DMS 273 (cell line): ENCODE data around the gene SSBP3.
"Not testable (repeated sequence)": the region's sequence is repeated elsewhere in the genome, so short reads cannot be mapped to it uniquely, and the experiment has no call there.

Source experiments
- DNase-seq: peaks from one replicate; lab custom pipeline; 2025; ENCODE audit not compliant: unreplicated experiment; lab: John Stamatoyannopoulos, UW

The SSBP3 gene

DNA sequence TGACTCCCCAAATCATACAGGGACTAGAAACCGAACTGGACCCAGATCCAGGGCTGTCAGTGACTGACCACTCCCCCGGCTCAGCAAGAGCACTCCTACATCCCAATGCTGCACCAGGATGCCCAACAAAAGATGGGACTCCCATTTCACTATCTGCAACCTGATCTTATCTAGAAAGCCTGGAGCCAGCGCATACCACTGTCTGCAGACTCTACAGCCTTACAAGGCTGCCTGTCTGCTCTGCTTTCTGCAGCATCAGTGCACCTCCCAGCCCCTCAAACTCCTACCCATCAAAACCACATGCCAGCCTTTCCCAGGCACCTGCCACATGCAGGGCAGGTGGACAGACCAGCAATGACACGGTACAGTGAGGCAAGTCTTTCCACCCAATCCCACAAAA is 52.2 kb downstream of the SSBP3 start:
- no peak for DNase-seq

DNA sequence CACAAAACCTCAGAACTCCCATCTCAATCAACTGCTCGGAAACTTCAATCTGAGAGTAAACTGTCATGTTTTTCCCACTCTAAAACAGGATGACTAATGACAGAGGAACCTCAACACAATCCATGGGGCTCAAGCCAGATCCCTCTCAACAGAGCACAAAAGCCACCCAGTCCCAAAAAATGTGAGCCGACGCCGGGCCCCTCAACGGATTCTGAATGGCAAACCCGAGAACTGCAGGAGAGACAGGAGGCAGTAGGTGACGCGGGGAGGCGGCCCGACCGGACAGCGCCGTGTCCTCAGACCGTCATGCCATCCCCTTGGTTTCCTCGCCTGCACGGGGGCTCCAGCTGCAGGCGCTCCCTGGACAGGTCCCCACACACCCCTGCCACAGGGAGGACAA is 53.4 kb downstream of the SSBP3 start:
- no peak for DNase-seq

DNA sequence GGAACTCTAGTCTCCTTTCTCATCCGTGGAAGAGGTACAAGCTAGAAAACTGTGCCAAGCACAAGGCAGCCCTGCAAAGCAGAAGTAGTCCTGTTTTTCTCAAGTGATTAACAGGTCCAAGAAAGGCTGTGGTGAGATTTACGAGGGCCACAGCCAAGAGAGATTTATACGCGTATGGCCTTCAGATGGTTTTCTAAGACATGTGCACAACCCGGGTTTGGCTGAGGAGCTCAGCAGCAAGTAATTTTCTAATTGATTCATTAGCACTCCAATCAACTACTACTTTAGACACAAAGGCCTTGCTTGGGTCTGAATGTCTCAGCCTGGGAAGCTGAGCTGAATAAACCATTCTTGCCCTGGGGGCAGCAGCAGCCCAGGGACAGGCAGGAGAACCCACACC is 55.8 kb downstream of the SSBP3 start:
- DNase-seq: no peak

DNA sequence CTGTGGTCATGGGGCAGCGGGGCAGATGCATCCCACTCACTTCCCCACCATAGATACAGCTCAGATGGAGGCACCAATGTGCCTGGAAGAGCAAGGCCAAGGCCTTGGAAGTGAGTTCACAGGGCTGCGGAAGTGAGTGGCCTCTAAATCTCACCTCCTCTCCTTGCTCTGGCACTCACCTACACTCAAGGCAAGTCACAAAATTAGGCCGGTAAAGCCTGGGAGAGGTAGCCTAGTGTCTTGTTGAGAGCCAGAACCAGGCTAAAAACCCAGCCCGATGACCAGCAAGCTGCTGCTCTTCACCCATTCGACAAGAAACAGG is 57.5 kb downstream of the SSBP3 start:
- no peak for DNase-seq

DNA sequence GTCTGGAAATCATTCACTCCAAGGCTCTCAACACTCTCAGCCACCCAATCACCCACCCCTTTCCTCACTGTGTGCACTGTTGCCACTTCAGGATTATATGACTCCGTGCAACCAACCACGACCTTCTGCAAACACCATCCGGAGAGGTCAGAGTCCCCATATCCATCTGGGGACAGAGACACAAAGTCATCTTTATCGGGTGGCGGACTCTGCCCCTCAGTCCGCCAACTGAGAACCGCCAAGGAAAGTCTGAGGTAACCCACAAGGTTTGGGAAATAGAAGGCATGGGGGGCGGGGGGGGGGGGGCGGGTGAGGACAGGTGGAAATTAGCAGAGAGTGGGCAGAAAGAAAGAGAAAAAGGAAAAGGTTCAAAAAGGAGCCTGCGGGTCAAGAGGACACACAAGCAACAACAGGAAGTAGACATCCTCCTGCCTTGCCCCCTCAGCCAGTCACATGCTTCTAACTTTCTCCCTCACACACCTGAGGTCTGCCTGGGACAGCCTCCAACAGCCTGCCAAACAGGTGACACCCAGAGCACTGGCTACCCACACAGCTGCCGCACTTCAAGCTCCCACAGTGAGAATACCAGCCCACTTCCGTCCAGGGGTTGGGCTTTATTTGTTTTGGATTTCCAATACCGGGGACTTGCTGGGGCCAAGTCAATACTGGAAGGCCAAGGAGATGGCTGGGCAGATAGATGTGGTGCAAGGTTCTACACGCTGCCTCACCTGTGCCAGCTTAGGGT is 58.1 kb downstream of the SSBP3 start:
- DNase-seq: no peak

DNA sequence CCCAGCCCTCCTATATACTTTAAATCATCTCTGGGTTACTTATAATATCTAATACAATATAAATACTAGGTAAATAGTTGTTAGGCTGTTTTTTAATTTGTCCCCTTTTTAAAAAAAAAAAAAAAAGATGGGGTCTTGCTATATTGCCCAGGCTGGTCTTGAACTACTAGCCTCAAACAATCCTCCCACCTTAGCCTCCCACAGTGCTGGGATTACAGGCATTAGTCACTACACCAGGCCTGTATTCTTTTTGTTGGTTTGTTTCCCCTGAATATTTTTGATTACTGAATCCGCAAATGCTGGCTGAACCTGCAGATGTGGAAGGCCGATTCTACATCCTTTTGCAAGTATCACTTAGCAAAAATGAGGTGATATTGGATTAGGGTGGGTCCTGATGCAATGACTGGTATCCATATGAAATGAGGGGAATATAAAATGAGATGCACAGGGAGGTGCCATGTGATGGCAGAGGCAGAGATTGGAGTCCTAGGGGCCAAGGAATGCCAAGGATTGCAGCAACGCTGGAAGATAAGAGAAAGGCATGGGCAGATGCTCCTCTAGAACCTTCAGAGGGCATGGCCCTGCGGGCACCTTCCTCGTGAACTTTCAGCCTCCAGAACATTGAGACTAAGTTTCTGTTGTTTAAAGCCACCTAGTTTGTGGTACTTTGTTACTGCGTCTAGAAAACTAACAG is 58.8 kb downstream of the SSBP3 start:
- DNase-seq: no peak

DNA sequence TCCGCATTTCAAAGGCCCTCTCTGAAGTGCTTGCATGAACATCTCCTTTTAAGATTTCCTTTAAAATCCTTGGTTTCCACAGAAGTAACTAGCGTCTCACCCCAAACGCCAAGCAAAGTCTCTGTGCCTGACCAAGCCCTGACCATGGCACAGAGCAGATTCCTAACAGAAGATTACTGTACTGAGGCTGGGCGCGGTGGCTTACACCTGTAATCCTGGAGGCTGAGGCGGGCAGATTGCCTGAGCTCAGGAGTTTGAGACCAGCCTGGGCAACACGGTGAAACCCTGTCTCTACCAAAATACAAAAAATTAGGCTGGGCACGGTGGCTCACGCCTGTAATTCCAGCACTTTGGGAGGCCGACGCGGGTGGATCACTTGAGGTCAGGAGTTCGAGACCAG is 60.6 kb downstream of the SSBP3 start:
- not testable (repeated sequence) for DNase-seq

DNA sequence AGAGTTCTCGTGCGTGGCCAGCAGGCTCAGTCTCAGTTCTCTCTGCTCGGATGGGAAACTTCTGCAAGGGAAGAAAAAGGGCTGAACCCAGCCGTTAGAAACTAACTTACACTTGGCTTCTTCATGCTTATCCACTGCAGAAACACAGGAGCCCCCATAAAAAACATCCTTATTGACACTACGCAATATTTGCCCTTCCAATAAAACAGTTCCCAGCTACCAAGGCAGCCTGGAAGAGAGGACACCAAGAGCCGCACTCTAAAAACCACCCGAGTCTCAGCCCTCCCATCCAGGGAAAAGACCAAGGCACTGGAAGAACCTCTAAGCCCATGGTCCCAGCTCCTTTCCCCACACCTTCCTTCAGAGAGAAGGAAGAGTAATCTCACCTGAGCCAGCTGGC is 61.1 kb downstream of the SSBP3 start:
- no peak for DNase-seq

DNA sequence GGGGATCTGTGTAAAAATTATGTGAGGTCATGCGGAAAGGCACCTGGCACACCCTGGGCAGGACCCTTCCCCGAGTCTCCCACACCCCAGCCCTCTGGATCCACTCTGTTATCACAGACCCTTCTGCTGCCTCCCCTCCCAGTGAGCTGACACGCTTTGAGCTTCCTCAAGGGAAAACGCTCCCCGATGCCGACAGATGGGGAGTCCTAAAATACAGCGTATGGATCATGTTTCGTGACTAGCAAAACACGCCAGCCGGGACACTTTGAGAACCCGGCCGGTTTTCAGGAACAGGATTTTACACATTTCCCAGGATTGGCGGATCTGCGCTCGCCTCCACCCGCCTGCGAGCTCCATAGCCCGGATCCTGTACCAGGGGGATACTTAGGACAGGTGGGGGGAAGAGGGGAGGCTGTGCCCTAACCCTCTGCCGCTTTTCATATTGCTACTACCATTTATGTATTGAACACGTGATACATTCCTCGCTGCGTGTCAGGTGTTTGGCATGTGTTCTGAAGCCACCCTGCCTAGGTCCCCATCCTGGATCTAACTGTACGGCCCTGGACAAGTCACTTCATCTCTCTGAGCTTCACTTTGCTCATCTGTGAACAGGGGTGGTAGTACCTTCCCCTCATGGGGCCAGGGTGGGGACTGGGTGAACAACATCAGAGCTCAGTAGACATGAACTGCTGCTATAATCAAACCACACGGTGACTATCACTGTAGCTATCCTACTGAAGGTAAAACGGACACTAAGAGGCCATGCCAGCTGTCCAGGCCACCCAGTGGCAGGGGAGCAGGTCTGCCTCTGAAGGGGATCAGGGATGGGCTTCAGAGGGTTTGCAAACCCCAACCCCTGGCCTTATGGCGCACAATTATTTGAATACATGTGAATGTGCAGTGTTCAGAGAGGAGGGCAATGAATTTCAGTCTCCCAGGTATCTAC is 63.2 kb downstream of the SSBP3 start:
- DNase-seq: peak; percentile 99

DNA sequence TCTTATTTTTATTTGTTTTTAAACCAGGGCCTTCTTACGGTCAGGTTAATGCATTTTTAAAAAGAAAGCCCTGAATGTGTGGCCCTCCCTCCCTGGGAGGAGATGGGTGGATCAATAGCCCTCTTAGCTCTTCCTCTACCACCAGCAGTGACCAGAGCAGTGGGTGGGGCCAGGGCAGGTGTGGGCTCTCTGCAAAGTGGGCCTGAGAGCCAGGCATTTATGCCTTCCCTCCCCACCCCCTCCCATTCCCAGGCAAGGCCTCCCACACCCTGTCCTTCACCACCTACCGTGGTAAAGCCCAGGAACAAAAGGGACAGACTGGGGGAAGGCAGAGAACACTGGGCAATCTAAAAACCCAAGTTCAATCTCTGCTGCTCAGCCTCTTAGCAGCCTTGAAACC is 63.9 kb downstream of the SSBP3 start:
- peak; percentile 86 for DNase-seq

DNA sequence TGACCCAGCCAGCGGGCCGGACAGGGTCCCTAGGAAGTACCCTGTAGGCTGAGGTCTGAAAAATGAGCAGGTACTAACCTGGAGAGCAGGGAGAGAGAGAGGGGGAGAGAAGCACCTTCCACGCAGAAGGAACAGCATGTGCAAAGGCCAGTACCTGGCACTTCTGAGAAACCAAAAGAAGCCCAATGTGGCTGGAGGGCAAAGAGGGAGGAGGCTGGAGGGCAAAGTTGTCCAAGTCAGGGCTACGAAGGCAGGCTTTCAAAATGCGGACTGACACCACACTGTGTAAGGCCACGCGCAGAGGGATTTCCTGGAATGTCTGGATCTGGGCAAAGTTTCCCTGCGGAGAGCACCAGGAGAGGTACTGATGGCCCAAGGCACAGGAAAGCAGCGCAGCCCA is 64.4 kb downstream of the SSBP3 start:
- no peak for DNase-seq

DNA sequence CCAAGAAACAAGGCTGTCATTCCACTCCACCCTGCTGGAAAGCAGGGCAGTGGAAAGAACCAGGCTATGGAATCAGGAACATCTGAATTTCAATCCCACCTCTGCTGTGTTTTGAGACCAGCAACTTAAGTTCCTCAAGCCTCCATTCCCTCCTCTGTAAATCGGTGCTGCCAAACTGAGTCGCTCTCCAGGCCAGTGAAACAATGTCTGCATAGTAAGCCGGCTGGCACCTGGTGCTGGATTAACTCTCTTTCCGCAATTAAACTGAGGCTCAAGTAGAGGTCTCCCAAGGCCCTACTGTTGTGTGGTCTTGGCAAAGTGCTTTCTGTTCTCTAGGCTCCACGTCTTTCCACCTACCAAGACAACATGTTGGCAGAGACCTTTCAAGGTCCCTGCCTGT is 65.3 kb downstream of the SSBP3 start:
- DNase-seq: peak; percentile 65

DNA sequence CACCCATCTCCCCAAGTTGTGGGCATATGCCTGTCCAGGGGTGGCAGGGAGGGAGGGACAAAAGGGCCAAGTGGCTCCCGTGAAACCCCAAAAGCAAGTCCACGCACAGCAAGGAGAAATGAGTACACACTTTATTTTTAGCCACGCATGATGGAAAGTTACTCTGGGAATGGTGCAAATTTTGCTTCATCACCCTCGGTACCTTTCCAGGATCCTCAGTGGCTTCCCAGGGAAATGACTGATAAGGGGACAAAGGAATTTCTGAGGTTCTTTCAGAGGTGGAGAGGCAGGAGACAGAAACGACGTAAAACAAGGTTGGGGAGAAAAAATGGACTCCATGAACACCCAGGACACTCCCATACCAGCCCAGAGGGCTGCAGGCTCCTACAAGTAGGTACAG is 65.8 kb downstream of the SSBP3 start:
- DNase-seq: no peak

DNA sequence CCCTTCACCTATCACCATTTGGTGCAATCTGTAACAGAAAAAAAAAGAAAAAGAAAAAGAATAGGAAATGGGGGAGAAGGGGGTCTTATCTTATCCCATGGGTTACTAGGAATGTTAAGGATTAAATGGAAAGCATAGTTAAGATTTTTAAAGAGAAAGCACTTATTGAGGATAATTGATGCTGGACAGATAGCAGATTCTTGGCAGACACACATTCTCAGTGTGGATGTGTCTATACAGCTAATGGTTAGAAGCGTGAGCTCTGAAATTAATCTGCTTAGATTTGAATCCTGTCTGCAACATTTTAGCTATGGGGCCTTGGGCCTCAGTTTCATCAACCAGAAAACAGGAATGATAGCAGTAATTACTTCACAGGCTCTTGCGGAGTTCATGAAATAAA is 67.1 kb downstream of the SSBP3 start:
- no peak for DNase-seq

DNA sequence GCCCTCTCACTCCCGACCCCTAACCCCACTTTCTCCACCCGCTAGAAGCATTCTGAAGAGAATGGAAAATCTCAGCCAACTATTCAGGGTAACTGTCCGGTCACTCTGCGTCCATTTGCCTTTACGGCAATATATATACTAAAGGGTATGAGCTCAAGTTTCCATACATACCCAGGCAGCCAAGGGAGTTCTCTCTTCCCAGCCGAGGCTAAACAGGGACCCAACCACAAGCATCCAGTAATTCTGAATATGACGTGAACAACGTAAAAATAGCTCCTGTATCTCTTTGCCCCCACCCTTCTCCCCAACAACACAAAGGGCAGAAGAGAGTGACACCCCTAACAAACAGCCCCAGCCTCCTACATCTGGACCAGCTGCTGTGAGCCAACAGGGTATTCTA is 67.7 kb downstream of the SSBP3 start:
- DNase-seq: no peak

DNA sequence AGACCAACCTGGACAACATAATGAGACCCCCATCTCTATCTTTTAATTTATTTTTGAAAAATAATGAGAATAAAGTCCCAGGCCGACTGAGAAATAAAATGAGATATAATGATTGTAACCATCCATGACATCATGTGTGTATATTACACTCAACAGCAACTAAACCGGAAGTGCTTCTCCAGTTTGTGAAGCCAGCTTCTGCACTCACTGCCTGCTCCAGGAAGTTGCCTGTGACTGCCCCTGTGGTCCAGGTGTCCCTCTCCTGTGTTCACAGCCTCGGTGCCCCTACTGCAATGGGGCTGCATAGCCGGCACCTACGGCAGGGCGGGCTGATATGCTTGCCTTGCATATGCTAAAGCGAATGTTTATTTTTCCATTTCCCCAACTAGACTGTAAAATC is 68.3 kb downstream of the SSBP3 start:
- no peak for DNase-seq

DNA sequence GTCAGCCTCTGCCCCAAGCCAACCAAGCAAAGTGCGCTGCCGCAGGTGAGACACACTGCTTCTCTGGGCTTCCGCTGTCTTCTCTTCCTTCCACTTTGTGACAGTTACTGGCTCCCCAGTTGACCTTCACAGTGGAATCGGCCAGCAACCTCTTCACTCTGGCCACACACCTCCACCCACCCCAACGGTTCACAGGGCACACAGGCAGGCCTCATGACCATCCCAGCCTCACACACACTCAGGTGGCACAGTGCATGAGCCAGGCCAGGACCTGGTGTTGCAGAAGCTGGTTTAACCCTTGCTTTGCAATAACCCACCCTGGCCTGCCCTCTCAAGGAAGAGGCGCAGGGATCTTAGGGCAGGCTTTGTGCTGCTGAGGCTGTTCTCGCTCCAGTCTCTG is 69.2 kb downstream of the SSBP3 start:
- DNase-seq: no peak

DNA sequence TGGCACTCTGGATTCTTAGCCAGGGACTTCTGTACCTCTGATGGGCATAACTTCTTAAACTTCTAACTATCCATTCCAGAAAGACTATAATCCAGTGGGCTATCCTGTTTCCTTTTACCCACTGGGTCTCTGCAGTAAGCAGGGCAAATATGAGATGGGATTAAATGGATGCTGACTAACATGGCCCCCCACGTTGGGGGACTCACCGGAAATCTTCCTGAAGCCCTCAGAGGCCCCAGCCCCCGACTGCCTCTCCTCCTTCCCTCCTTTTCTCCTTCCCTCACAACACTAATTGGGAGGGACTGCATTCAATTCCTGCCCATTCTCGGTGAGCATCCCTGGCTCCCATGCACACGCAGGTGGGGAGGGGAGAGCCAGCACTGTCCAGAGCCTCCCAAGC is 70.1 kb downstream of the SSBP3 start:
- no peak for DNase-seq

DNA sequence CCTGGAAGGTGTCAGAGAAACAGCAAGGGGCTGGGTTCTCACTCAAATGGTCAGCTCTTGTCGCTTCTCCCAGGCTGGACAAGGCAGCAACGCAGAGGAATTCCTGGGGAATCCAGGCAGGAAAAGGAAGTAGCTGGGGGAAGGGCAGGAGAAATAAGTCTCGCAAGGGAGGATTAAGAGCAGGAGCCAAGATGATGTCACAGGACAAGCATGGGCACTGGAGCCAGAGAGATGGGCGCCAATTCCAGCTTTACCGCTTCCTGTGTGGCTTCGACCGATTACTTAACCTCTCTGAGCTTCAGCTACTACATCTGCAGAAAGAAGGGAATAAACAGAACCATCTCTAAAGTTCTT is 70.5 kb downstream of the SSBP3 start:
- DNase-seq: no peak

DNA sequence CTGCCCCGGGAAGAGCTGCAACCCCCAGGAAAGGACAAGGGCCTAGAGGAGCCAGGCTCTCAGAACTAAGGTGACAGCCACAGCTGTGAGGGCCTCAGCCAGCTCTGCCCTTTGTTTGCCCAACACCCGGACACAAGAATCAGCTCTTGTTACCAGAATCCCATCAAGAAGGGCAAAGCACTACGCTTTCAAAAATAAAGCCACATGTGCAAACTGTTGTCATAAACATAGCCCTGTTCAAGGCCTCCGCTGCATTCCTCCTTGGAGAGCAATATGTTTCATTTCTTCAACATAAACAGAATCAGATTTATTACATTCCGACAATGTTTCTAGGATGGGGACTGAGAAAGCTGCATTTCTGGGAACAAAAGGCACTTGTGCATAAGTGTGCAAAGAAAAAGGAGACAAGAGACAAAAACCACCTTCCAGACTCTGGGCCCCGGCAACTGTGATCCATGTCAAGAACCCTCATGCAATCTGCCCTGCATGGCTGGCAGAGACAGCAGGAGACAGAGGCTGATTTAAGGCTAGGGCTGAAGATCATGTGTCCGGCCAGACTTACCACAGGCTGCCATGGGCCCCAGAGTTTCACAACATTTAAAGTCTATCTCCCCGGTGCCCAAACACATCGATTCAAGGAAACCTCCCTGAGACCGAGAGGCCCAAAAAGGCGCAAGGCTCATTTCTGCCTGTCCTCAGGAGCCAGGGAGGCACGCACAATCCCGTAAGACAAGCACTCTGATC is 71.0 kb downstream of the SSBP3 start:
- peak; percentile 57 for DNase-seq
